Ramos (cell line): ENCODE results near the gene SOX12.
"Not testable (repeated sequence)": the region's sequence is repeated elsewhere in the genome, so short reads cannot be mapped to it uniquely, and the experiment has no call there.

Source experiments
- in situ Hi-C: fragments of 300-500 bp; cut with MboI; formaldehyde crosslinking; loops from one replicate; pipeline ENCODE4 v1.14.3; 2022; ENCODE audit warnings: low sequenced_read_pairs; ENCODE audit not compliant: unreplicated experiment

SOX12 gene

DNA sequence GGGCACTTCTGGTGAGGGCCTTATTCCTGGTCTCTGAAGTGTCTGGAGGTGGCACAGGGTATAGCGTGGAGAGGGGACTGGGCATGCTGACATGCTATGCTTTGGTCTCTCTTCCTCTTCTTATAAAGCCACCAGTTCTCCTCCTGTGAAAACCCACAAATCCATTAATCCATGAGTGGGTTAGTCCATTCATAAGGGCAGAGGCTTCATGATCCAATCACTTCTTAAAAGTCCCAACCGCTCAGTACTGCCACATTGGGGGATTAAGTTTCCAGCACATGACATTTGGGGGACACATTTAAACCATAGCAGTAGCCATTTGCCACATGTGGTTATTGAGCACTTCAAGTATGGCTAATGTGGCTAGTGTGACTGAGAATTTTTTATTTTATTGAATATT is 51.4 kb downstream of the SOX12 start:
- in situ Hi-C loops, result no loop called here

DNA sequence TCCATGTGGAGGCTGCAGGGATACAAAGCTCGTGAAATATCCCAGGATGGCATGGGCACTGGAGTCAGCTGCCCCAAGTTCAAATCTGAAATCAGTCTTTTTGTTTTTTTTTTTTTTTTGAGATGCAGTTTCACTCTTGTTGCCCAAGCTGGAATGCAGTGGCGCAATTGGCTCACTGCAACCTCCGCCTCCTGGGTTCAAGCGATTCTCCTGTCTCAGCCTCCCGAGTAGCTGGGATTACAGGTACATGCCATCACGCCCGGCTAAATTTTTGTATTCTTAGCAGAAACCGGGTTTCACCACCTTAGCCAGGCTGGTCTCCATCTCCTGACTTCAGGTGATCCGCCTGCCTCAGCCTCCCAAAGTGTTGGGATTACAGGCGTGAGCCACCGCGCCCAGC is 52.2 kb downstream of the SOX12 start:
- in situ Hi-C loops, result not testable (repeated sequence)

DNA sequence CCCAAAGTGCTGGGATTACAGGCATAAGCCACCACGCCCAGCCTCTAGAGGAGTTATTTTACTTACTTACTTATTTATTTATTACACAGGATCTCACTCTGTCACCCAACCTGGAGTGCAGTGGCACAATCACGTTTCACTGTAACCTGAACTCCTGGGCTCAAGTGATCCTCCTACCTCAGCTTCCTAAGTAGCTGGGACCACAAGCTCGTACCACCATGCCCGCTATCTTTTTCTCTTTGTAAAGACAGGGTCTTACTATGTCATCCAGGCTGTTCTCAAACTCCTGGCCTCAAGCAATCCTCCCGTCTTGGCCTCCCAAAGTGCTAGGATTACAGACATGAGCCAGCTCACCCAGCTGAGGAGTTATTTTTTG is 53.6 kb downstream of the SOX12 start:
- in situ Hi-C loops, result no loop called here
